CD14-positive monocyte (primary cell): ENCODE results near the gene HS6ST2. TPM values are rescaled to one million over a fixed set of nuclear protein-coding genes. Genes with fewer than 3 reads are reported as not detected.

Experiments used
- DNase-seq, 3 donors: peaks; one replicate each; pipeline ENCODE4 v3.0.0-alpha.2; 2011 to 2022
- H2AFZ ChIP-seq: 2 replicates; pipeline ENCODE4 v1.6.0; 2012; ENCODE audit warnings: mild to moderate bottlenecking, low read depth, low read length, inconsistent platforms; ENCODE audit not compliant: insufficient read depth, poor library complexity, severe bottlenecking
- H3K27ac ChIP-seq, 2 donors: 1 replicate in 1 of 2; 2 replicates in 1 of 2; pipeline ENCODE4 v1.5.1; 2012 to 2013; ENCODE audit warnings: low read length in 2 of 2, control low read depth in 1 of 2, inconsistent platforms in 1 of 2, low read depth in 1 of 2, mild to moderate bottlenecking in 1 of 2
- H3K27me3 ChIP-seq, 2 donors: one replicate each; pipeline versions ENCODE4 v1.6.0 to v1.6.1; 2011 to 2013; ENCODE audit warnings: low read length in 2 of 2; ENCODE audit not compliant: control insufficient read depth in 2 of 2, insufficient read depth in 2 of 2
- H3K36me3 ChIP-seq, 2 donors: replicated peaks in 1 of 2; 1 replicate in 1 of 2; 2 replicates in 1 of 2; pipeline versions ENCODE4 v1.5.1 to v1.6.1; 2012 to 2013; ENCODE audit warnings: low read length in 2 of 2, control low read depth in 1 of 2, inconsistent platforms in 1 of 2, mild to moderate bottlenecking in 1 of 2; ENCODE audit not compliant: insufficient read depth in 2 of 2, control insufficient read depth in 1 of 2
- H3K4me1 ChIP-seq, 2 donors: 1 replicate in 1 of 2; 2 replicates in 1 of 2; pipeline versions ENCODE4 v1.5.1 to v1.6.1; 2012 to 2013; ENCODE audit warnings: low read length in 2 of 2, control low read depth in 1 of 2, inconsistent platforms in 1 of 2, mild to moderate bottlenecking in 1 of 2, moderate library complexity in 1 of 2; ENCODE audit not compliant: insufficient read depth in 2 of 2, control insufficient read depth in 1 of 2
- H3K4me2 ChIP-seq: replicated peaks from 2 replicates; pipeline ENCODE3; 2012; ENCODE audit warnings: low read length, moderate library complexity, mild to moderate bottlenecking; ENCODE audit not compliant: poor library complexity, severe bottlenecking; ENCODE audit errors: extremely low read depth
- H3K4me3 ChIP-seq, 3 experiments: fragments of 200-600 bp in 1 of 3; sonication (generic) in 1 of 3; replicated peaks in 1 of 3; 1 replicate in 2 of 3; 2 replicates in 1 of 3; pipeline ENCODE4 v1.5.1; 2011 to 2013; ENCODE audit warnings: low read length in 3 of 3, mild to moderate bottlenecking in 3 of 3, control low read depth in 2 of 3, low read depth in 2 of 3, inconsistent platforms in 1 of 3, moderate library complexity in 1 of 3
- H3K79me2 ChIP-seq: 2 replicates; pipeline ENCODE4 v1.6.0; 2012; ENCODE audit warnings: mild to moderate bottlenecking, control low read depth, inconsistent platforms, low read length, moderate library complexity; ENCODE audit not compliant: insufficient read depth
- H3K9ac ChIP-seq: 2 replicates; pipeline ENCODE4 v1.6.0; 2017; ENCODE audit warnings: low read length, mild to moderate bottlenecking; ENCODE audit not compliant: insufficient read depth, poor library complexity, severe bottlenecking
- H3K9me3 ChIP-seq, 2 donors: replicated peaks in 1 of 2; 1 replicate in 1 of 2; 2 replicates in 1 of 2; pipeline versions ENCODE4 v1.5.1 to v1.6.1; 2012 to 2013; ENCODE audit warnings: low read length in 2 of 2, control low read depth in 1 of 2; ENCODE audit not compliant: control insufficient read depth in 1 of 2, insufficient read depth in 1 of 2
- H4K20me1 ChIP-seq: 2 replicates; pipeline ENCODE4 v1.6.0; 2012; ENCODE audit warnings: mild to moderate bottlenecking, low read length, control low read depth, moderate library complexity; ENCODE audit not compliant: insufficient read depth
- H3K27ac Mint-ChIP-seq, 7 donors: one replicate each; pipeline ENCODE4 v1.8.0; 2020; ENCODE audit warnings: mild to moderate bottlenecking in 7 of 7, mixed read lengths in 7 of 7, moderate library complexity in 6 of 7, inconsistent platforms in 2 of 7
- H3K27me3 Mint-ChIP-seq, 3 donors: one replicate each; pipeline ENCODE4 v1.8.0; 2021 to 2022; ENCODE audit warnings: low read depth in 3 of 3, mild to moderate bottlenecking in 3 of 3, mixed read lengths in 3 of 3, moderate library complexity in 3 of 3, inconsistent platforms in 1 of 3
- H3K36me3 Mint-ChIP-seq, 2 donors: one replicate each; pipeline ENCODE4 v1.8.0; 2020; ENCODE audit warnings: mixed read lengths in 2 of 2, inconsistent platforms in 1 of 2, mild to moderate bottlenecking in 1 of 2
- H3K4me1 Mint-ChIP-seq: one replicate; pipeline ENCODE4 v1.8.0; 2020; ENCODE audit warnings: mild to moderate bottlenecking, mixed read lengths
- H3K4me3 Mint-ChIP-seq, 2 donors: one replicate each; pipeline ENCODE4 v1.8.0; 2020; ENCODE audit warnings: mild to moderate bottlenecking in 2 of 2, mixed read lengths in 2 of 2, moderate library complexity in 1 of 2
- H3K9me3 Mint-ChIP-seq, 7 donors: one replicate each; pipeline ENCODE4 v1.8.0; 2020 to 2022; ENCODE audit warnings: mixed read lengths in 7 of 7, mild to moderate bottlenecking in 6 of 7, moderate library complexity in 6 of 7, inconsistent platforms in 2 of 7
- CTCF ChIP-seq: fragments of 200-600 bp; IDR thresholded peaks from one replicate; pipeline ENCODE4 v1.8.0; 2022; ENCODE audit warnings: antibody characterized with exemption, mild to moderate bottlenecking
- WGBS: methylation state at CpG from one replicate; pipeline ENCODE4 v1.1.5; 2013; ENCODE audit warnings: missing lambda C conversion rate; ENCODE audit not compliant: insufficient coverage; 5-methylcytosine and 5-hydroxymethylcytosine counted together
- intact Hi-C, 2 donors: fragments of 100-400 bp; cut with micrococcal nuclease; formaldehyde crosslinking; loops; one replicate each; pipeline versions ENCODE4 v1.15.0 to v1.15.1; 2023
- polyA plus RNA-seq, 3 donors: library from polyadenylated mRNA; depleted of rRNA in 1 of 3; unstranded in 2 of 3; stranded (reverse) in 1 of 3; fragments of 300-500 nt in 2 of 3; fragments of >200 nt in 1 of 3; fragmentation: Illumina TruSeq in 2 of 3; gene quantifications; 1 replicate in 2 of 3; 2 replicates in 1 of 3; pipeline ENCODE4 v1.2.3, GENCODE V29; 2012 to 2021

HS6ST2 gene
- polyA plus RNA-seq, 3 donors, result not detected

- H3K4me3 Mint-ChIP-seq, result no peak overlapping the region
- Histone ChIP-seq H3K27me3 (peaks cover 0 to 3% of the 10 kb centered on the region in 2 donors), H3K4me3 (no peak overlapping the region), H3K79me2 (no peaks in the 10 kb centered on the region), H3K4me1 (no peaks in the 10 kb centered on the region), H3K36me3 (no peaks in the 10 kb centered on the region), H3K9me3 (no peaks in the 10 kb centered on the region), H4K20me1 (no peaks in the 10 kb centered on the region), H3K27ac (no peak overlapping the region), H3K9ac (no peak overlapping the region), H3K4me2 (no peak overlapping the region), H2AFZ (no peak overlapping the region)
- no peaks in the 10 kb centered on the region for H3K36me3 Mint-ChIP-seq
- H3K27me3 Mint-ChIP-seq, result peaks cover 0 to 6% (median 1%) of the 10 kb centered on the region in 3 donors
- peaks cover 6% of the 10 kb centered on the region for H3K4me1 Mint-ChIP-seq
- peaks cover 0 to 1% (median 0%) of the 10 kb centered on the region in 7 donors for H3K9me3 Mint-ChIP-seq
- intact Hi-C loops, result no loop called here
- no peak for TF ChIP-seq CTCF
- H3K27ac Mint-ChIP-seq, result no peak overlapping the region
- no peak for DNase-seq
Observed at GRCh38 chrX:132712350-132712749, 246.1 kb downstream of the HS6ST2 start.

DNA sequence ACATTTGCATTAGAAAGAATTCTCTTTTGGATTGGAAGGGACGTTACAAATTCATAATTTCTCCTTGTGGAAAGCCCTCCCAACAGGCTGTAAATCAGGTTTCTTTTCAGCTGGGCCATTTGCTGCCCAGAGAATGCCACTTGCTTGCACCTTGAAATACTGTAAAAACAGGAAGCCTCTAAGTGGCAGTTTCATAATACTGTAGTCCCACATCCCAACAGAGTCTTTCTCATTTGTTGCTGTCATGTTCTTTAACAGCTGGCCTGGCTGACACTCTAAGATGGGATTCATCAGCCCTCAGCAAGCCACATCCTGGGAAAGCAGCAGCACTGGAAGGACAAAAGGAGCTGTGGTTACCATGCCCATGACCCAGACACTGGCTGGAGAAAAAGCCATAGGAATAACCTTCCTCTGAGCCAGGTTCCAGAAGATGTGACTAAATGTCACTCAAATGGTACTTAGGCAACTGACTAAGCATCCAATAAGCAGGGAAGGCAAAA, 247.7 kb downstream of the HS6ST2 start:
- intact Hi-C loops, result no loop called here
- no peak overlapping the region for H3K27ac Mint-ChIP-seq
- H3K4me3 Mint-ChIP-seq, result no peak overlapping the region

More for the DNA sequence above, 247.7 kb downstream of the HS6ST2 start:
- Histone ChIP-seq H2AFZ (no peak overlapping the region), H3K9me3 (no peaks in the 10 kb centered on the region), H3K79me2 (no peaks in the 10 kb centered on the region), H4K20me1 (no peaks in the 10 kb centered on the region), H3K4me1 (no peaks in the 10 kb centered on the region), H3K9ac (no peak overlapping the region), H3K27me3 (peaks cover 0 to 4% of the 10 kb centered on the region in 2 donors), H3K36me3 (no peaks in the 10 kb centered on the region), H3K4me3 (no peak overlapping the region), H3K4me2 (no peak overlapping the region), H3K27ac (no peak overlapping the region)
- TF ChIP-seq CTCF, result no peak
- DNase-seq, result no peak
- Mint-ChIP-seq H3K9me3 (peaks cover 0 to 1% (median 0%) of the 10 kb centered on the region in 7 donors), H3K4me1 (peaks cover 6% of the 10 kb centered on the region), H3K27me3 (peaks cover 0 to 5% (median 1%) of the 10 kb centered on the region in 3 donors), H3K36me3 (no peaks in the 10 kb centered on the region)
- WGBS, result no CpG with 5 or more reads among the region's 1 CpG
